ENCODE measurements around the gene PALMD. TPM values are rescaled to one million over a fixed set of nuclear protein-coding genes. Genes with fewer than 3 reads are reported as not detected.

PALMD gene, protein sequence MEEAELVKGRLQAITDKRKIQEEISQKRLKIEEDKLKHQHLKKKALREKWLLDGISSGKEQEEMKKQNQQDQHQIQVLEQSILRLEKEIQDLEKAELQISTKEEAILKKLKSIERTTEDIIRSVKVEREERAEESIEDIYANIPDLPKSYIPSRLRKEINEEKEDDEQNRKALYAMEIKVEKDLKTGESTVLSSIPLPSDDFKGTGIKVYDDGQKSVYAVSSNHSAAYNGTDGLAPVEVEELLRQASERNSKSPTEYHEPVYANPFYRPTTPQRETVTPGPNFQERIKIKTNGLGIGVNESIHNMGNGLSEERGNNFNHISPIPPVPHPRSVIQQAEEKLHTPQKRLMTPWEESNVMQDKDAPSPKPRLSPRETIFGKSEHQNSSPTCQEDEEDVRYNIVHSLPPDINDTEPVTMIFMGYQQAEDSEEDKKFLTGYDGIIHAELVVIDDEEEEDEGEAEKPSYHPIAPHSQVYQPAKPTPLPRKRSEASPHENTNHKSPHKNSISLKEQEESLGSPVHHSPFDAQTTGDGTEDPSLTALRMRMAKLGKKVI
- total RNA-seq (2021) = not detected in 2 replicates
- long read RNA-seq = 0 reads

DNA sequence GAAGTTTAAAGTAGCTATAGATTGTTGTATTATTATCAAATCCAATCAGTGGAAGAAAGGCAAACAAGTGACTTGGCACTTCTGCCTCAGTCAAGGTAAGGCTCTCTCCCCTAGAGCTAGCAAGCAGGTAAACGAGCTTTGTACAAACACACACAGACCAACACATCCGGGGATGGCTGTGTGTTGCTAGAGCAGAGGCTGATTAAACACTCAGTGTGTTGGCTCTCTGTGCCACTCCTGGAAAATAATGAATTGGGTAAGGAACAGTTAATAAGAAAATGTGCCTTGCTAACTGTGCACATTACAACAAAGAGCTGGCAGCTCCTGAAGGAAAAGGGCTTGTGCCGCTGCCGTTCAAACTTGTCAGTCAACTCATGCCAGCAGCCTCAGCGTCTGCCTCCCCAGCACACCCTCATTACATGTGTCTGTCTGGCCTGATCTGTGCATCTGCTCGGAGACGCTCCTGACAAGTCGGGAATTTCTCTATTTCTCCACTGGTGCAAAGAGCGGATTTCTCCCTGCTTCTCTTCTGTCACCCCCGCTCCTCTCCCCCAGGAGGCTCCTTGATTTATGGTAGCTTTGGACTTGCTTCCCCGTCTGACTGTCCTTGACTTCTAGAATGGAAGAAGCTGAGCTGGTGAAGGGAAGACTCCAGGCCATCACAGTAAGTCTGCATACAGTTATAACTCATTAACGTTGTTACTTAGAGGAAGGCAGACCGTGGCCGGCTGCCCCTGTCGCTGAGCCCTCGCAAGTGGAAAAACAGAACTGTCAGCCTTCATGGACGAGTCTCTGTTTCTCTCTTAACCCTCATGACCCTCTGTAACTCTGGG is at the start of gene PALMD:
Gene PALMD (plus strand): TSS at position 415 of the 833 bp plus-strand sequence. CDS start 205 bp downstream, at position 620.
- Histone ChIP-seq H4K20me1 (ENCODE audit: control insufficient read depth, insufficient read depth, insufficient read length) (no peaks in the 10 kb centered on the region), H3K27ac (ENCODE audit: insufficient read length, low read depth, low read length) (no peak within 1 kb of the TSS), H3K4ac (ENCODE audit: low read depth, low read length) (no peak within 1 kb of the TSS), H3K18ac (ENCODE audit: insufficient read length, low read depth, low read length) (no peak within 1 kb of the TSS), H3K23ac (ENCODE audit: insufficient read length, low read depth, low read length) (no peak within 1 kb of the TSS), H2BK20ac (ENCODE audit: low read depth, low read length, poor library complexity, severe bottlenecking) (no peak within 1 kb of the TSS), H2BK12ac (ENCODE audit: insufficient read length, low read depth, low read length) (no peak within 1 kb of the TSS), H3K23me2 (ENCODE audit: insufficient read length, low read depth, low read length, poor library complexity, severe bottlenecking) (no peaks in the 10 kb centered on the region), H4K91ac (ENCODE audit: insufficient read length, low read depth, low read length) (no peak within 1 kb of the TSS), H2BK15ac (ENCODE audit: low read depth, low read length) (no peak within 1 kb of the TSS), H3K27me3 (ENCODE audit: insufficient read depth, low read length) (no peaks in the 10 kb centered on the region), H3K14ac (ENCODE audit: insufficient read depth, low read length) (no peak within 1 kb of the TSS), H4K5ac (ENCODE audit: insufficient read length, low read depth, low read length) (no peak within 1 kb of the TSS), H3K9ac (ENCODE audit: extremely low read depth, insufficient read length, low read length) (no peak within 1 kb of the TSS), H3K79me1 (ENCODE audit: insufficient read depth, low read depth, low read length, poor library complexity, severe bottlenecking) (no peaks in the 10 kb centered on the region), H2AK5ac (ENCODE audit: insufficient read length, low read length) (no peak within 1 kb of the TSS), H2AFZ (ENCODE audit: low read length) (no peak within 1 kb of the TSS), H3K4me1 (ENCODE audit: insufficient read depth, low read length) (peaks cover 4% of the 10 kb centered on the region), H3K9me3 (ENCODE audit: control insufficient read depth, low read depth, low read length) (no peaks in the 10 kb centered on the region), H3K4me2 (ENCODE audit: insufficient read depth, insufficient read length, low read length) (peak within 1 kb of the TSS; percentile 7), H2BK5ac (ENCODE audit: insufficient read length, low read length) (no peak within 1 kb of the TSS), H3T11ph (ENCODE audit: low read length) (no peak within 1 kb of the TSS), H3K79me2 (ENCODE audit: insufficient read depth, low read length) (no peaks in the 10 kb centered on the region), H3K56ac (ENCODE audit: insufficient read length, low read depth, low read length) (no peak within 1 kb of the TSS), H2BK120ac (ENCODE audit: low read depth, low read length, poor library complexity, severe bottlenecking) (no peak within 1 kb of the TSS), H4K8ac (replicated peaks; ENCODE audit: insufficient read length, low read depth, low read length) (no peak within 1 kb of the TSS)
- Mint-ChIP-seq H3K27me3 (ENCODE audit: low read depth) (no peaks in the 10 kb centered on the region; the same call in 1 of the 2 replicates), H3K36me3 (ENCODE audit: insufficient read depth in 1 of 3, low read depth in 3 of 3) (no peaks in the 10 kb centered on the region), H3K4me1 (peaks cover 37 to 45% of the 10 kb centered on the region in 2 experiments), H3K9me3 (no peaks in the 10 kb centered on the region), H3K4me3 (peak within 1 kb of the TSS in 1 of 2 experiments; percentile 36; a peak in 2 of 5 replicates), H3K27ac (peak within 1 kb of the TSS in 2 of 3 experiments; percentile 13 to 20; a peak in 3 of 7 replicates)
- peak; percentile 32 for DNase-seq
- no CpG with 5 or more reads among the region's 17 CpGs for WGBS (ENCODE audit: extremely low coverage, insufficient read length, low lambda C conversion rate)
- TF ChIP-seq, protein P1, sequence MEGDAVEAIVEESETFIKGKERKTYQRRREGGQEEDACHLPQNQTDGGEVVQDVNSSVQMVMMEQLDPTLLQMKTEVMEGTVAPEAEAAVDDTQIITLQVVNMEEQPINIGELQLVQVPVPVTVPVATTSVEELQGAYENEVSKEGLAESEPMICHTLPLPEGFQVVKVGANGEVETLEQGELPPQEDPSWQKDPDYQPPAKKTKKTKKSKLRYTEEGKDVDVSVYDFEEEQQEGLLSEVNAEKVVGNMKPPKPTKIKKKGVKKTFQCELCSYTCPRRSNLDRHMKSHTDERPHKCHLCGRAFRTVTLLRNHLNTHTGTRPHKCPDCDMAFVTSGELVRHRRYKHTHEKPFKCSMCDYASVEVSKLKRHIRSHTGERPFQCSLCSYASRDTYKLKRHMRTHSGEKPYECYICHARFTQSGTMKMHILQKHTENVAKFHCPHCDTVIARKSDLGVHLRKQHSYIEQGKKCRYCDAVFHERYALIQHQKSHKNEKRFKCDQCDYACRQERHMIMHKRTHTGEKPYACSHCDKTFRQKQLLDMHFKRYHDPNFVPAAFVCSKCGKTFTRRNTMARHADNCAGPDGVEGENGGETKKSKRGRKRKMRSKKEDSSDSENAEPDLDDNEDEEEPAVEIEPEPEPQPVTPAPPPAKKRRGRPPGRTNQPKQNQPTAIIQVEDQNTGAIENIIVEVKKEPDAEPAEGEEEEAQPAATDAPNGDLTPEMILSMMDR (conservative IDR thresholded peaks at IDR 0.05) = no peak

Measured in H9 (cell line).